CD4-positive, alpha-beta T cell treated with Interleukin-6 at 100 ng/mL for 8 hours (primary cell): ENCODE data around the gene SPACA1.
"Not testable (repeated sequence)": the region's sequence is repeated elsewhere in the genome, so short reads cannot be mapped to it uniquely, and the experiment has no call there.

Source experiments
- DNase-seq: peaks from one replicate; pipeline ENCODE4 v3.0.0-alpha.2; 2020; ENCODE audit warnings: mixed read lengths, low spot score

The SPACA1 gene, protein sequence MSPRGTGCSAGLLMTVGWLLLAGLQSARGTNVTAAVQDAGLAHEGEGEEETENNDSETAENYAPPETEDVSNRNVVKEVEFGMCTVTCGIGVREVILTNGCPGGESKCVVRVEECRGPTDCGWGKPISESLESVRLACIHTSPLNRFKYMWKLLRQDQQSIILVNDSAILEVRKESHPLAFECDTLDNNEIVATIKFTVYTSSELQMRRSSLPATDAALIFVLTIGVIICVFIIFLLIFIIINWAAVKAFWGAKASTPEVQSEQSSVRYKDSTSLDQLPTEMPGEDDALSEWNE

DNA sequence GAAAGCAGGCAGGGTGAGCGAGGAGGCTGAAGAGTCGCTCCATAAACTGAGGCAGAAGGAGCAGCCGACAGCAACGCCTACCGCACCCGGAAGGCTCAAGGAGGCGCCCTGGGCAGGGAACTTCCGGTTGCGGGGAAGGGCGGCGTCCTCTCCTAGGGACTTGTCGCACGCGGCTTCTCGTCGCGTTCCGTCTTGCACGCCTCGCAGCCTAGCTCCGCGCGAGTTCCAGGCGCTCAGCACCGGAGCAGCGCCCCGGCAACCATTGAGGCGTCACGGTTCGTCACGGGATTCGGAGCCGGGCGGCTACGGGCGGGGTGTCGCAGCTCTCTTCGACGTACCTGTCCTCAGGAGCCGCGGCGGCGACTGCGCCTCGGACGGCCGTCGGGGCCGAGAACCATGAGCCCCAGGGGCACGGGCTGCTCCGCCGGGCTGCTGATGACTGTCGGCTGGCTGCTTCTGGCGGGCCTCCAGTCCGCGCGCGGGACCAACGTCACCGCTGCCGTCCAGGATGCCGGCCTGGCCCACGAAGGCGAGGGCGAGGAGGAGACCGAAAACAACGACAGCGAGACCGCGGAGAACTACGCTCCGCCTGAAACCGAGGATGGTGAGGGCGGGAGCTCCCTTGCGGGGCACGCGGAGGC lies at the start of gene SPACA1:
TSS of gene SPACA1 (plus strand) at position 332 of the 641 bp plus-strand sequence. CDS start at position 397, 65 bp downstream.
- DNase-seq = no peak

DNA sequence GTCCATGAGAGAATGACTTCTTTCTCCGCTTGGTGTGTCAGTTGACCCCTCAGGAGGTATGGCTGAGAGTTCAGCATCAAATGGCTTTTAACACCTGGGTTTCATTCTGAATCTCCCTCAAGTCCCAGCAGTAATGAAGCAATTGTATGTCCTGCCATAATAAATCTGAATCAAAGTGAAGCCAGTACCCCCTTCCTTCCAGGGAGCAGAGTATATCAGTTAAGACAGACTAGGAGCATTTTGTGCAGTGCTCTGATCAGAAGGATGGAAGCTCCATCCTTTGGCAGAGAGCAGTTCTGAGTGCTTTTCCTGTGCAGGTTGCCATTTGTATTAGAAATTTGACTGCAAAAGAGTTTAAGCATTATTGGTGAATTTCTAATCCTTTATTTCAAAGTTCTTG lies 46.9 kb upstream of the SPACA1 start:
- no peak for DNase-seq

DNA sequence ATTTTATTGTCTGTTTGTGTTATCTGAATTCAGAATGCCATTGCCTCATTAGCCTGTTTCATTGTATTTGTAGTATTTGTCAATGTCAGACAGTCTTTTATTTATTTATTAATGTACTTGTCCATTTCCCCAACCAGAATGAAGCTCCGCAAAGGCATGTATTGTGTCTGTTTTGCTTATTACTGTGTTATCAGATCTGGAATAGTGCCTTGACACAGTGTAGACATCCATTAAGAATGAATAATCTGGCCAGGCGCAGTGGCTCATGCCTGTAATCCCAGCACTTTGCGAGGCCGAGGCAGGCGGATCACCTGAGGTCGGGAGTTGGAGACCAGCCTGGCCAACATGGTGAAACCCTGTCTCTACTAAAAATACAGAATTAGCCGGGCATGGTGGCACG lies 46.4 kb upstream of the SPACA1 start:
- not testable (repeated sequence) for DNase-seq

DNA sequence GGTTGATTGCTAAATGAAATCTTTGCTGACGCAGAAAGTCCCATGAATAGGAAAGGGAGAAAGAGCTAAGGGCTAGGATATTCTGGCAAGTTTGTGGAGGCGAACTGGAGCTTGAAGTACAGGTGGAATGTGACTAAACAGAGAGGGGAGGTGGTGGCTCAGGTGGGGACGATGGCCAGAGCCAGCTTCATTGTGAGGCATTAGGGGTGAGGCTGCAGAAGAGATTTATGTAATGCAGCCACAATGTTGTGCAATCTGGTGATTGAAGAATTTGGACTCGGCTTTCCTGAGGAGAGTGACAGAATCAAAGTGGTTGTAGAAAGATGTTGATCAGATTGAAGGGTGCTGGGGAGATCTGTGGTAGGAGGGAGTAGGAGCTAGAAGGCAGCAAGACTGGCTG lies 42.9 kb upstream of the SPACA1 start:
- DNase-seq = no peak

DNA sequence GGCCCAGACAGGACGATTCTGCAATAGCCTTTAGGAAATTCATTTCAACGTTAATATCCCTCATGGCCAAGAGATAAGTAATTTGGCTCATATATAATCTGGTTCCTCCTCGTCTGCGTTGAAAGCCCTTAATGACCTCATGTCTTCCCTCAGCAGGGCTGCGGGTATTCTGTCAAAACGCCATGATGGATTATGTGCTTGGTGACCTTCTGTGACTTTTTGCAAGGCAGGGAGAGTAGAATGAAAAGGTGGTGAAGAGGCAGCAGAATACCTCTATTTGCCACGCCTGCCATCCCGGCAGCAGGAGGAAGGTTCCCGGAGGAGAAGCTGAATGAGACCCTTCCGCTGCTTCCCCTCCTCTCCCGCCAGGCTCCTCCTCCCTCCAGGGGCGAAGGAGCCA lies 41.1 kb upstream of the SPACA1 start:
- DNase-seq = no peak

DNA sequence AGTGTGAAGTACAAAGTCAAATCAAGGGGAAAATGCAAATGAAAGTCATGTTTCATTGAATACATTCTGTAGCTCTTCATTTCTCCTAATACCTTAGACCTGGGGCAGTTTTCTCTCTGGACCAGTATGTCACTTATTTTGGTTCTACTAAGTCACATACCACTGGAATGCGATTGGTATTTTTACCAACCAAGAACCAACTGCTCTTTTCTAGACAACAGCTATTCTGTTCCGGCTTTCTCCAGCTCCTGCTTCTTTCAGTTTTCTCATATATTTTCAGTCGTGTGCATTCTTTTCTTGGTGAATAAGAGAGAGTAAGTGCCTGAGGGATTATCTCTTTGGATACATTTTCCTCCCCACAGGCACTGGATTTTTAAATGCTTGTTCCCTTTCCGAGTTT lies 39.2 kb upstream of the SPACA1 start:
- DNase-seq = no peak

DNA sequence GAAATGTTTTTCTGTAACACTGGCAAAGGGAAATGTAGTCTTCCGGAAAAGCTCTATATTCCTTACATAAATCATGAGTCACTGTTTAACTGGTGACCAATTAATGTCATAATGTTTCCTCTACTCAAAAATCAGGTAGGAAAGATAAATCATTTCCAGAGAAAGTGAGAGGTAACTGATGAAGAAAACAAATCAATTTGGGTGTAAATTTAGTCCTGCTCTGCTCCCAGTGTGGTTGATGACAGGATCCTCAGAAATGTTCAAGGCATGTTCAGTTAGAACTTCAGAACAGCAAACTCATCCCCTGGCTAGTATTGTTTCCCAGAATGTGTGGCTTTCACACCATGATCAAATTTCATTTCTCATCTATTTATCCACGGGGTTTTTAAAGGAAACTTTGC lies 38.8 kb upstream of the SPACA1 start:
- DNase-seq = no peak

DNA sequence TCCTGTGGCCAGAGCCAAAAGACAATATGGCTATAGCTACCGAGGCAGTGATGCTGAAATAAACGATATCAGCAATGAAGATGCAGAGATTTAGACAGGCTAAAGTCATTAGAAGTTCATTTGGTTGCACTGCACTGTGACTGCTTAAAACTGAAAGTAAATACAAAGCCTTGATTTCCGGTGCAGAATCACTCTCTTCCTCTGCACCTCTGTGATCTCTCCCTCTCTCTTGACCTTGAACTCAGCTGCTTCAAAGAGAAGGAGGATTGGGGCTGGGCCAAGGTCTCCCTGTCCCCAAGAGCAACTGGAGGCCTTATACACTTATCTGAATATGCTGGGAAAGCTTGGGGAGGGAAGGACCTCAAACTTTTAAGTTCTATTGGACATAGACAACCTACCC lies 34.6 kb upstream of the SPACA1 start:
- peak; percentile 41 for DNase-seq

DNA sequence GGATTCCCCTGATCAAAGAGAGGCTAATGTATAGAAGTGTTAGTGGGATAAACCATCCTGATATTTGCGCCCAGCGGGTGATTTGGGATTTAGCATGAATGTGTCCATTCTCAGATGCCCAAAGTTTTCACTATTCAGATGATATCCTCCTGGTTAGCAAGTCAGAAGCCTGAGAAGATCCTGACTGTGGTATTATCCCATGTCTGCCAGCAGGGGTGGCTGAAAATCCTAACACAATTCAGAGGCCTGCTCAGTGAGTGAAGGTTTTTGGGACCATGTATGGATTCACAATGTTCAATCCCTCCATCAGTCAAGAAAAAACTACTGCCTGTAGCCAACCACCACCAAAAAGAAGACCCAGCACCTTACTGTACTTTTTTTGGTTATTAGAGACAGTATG lies 34.1 kb upstream of the SPACA1 start:
- DNase-seq = no peak

DNA sequence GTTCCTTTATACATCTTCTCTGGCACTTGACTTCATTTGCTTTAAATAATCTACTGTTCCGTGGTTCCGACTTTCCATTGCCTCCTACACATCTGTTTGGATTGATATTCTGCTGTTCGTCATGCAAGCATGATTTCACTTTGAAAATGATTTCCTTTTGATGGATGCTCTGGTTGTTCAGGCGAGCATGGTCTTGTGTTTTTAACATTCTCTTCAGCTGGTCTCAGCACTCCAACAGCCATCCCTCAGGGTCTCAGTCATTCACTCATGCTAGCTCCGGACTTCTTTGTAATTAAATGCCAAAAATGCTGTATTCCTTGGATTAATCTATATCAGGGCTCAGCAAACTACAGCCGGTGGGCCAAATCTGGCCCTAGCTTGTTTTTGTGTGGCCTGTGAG lies 27.2 kb upstream of the SPACA1 start:
- DNase-seq = no peak

DNA sequence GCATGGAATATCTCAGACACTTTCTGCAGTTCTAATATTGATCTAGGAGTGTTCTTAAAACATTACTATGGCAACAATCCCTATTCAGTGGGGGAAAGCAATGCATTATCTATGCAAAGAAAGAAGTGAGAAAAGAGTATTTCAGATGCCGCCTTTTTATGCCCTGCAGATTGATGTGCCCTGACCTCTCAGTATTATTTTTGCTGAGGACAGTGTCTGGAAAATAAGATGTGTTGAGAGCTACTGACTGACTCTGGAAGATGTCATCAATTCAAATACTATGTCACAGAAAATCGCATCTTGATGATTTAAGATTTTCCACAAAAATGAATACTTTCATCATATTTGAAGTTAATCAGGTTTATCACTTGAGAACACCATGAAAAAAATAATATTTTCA lies 22.9 kb upstream of the SPACA1 start:
- no peak for DNase-seq

DNA sequence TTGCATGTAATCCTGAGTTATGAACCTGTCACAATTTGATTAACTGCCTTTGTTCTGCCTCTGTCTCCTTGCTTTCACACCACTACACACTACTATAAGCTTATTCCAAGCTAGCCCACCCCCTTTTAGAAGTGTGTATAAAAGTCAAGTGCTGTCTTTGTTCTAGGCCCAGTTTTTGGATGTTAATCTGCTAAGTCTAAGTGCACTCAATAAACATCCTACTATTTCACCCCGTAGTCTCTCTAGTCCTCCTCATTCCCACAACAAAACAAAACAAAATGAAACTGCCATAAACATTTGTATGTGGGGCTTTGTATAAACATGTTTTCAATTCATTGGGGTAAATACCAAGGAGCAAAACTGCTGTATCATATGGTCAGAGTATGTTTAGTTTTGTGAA lies 16.1 kb upstream of the SPACA1 start:
- no peak for DNase-seq

DNA sequence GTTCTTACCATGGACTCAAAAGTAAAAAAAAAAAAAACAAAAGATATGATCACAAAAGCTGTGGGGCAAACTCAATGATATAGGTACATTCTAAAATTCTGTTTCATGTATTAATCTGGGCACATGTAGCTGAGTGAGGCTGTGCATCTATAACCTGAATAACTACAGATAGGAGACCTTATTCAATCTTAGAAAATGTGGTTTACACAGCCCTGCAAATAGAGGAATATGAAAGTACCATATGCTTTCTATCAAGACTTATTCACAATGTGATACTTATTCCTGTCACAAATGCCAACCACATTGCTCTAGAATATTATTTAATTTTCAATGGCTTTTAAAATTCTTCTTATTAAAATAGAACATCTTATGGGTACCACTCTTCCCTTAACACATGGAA lies 3.1 kb upstream of the SPACA1 start:
- no peak for DNase-seq

DNA sequence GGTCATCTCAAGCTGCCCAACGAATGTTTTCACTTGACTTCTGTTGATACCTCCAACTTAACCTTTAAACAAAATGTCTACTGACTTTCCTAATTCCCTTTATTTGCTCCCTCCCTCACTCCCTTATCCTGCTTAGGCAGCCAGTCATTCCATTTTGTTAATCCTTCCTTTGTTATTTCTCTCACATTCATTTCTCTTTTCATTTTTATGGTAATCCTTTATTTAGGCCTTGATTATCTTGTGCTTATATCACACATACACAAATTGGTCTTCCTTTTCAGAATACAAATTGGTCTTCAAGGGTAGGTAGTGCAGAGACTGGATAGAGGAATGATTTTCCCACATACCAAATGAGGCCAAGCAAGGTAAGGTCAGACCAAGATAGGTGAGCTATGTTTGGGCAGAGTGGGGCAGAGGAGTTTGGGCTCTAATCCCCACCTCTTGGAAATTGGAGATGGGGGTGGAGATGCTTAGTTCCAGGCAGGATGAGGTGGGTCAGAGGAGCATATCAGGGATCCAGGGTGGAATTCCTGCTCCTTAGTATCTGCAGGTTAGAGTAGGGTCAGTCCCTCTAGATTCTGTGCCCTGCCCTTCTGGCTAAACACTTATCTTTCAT lies 2.0 kb upstream of the SPACA1 start:
- no peak for DNase-seq

DNA sequence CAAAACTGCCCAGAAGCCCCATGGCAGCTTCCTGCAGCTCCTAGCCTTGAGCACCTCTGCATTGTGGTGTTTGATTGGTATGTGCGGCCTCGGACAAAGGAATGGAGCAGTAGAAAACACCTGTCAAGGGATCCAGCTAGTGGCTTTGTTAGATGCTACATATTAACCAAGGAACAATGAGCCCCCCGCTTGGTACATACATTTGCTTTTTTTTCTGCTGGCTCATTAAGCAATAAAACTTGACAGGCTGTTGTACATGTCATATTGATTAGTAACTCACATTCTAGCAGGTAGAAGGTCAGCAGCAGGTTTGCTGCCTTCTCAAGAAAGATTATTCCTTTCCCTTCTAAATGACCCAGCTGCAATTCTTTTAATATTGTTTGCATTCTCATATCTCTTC lies 937 bp downstream of the SPACA1 start:
- DNase-seq = no peak

DNA sequence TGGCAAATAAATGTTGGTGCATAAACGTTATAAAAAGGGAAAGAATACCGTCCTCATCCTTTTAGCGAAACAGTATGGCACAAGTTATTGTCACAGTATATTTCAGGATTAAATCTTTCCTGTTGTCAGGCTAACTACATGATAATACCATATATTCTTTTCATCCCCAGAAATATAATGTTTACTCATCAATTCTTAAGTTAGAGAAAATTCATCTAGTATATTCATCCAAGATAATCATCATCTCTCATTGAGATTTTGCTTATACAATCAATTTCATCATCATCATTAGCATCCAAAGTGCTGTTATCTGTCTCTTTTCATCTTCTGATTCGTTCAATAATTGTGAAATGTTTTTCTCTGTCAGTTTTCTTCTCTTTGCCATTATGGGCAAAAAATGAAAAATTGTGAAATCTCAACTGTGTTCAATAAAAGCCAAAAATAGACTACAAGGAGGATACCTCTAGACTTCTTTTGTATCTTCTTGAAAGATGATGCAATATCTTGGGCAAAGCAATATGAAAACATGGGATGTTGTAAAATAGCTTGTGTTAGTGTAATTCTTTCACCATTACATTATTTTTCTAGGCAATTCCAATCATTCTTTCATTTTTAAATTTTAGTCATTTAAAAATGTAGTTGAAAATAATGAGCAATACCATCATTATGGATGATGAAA lies 2.6 kb downstream of the SPACA1 start:
- no peak for DNase-seq

DNA sequence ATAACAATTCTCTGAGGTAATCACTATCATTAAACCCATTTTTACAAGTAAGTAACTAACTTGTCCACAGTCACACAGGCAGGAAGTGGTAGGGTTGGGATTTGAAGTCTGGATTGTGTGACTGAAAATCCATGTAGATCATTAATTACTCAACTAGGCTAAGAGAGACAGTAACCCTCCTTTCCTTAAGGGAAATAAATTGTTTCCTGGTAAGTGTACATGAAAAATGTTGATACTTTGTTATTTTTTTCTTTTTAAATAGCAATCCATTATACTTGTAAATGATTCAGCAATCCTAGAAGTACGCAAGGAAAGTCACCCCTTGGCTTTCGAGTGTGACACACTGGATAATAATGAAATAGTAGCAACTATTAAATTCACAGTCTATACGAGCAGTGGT lies 11.6 kb downstream of the SPACA1 start:
- DNase-seq = no peak

DNA sequence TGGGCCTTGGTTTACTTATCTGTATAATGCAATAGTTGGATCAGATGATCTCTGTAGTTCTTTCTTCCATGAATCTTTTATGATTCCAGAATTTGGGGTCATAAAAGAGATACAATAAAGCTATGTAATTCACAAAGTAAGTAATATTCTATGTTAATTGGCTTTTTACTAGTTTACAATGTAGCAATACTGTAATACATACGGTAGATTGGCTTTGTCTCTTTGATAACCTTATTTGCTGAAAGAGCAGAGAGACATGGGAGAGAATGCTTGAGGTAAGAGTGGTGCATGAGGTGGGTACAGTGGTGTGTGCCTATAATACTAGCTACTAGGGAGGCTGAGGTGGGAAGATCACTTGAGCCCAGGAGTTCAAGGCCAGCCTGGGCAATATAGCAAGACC lies 14.7 kb downstream of the SPACA1 start:
- no peak for DNase-seq

DNA sequence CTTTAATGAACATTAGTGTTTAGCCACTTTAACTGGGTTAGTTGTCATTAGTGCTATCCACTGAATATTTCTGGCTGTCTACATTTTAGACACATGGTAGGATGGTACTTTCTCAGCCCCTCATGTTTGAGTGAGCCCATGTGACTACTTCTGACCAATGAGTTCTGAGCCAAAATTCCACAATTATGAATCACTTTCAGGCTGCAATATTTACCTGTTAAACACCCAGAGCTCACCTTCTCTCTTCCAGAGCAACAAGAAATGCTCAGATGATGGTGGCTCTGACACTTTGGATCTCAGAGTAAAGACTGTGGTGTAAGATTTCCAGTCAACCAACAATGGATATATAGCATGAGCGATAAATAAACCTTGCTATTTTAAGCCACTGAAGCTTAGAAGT lies 24.8 kb downstream of the SPACA1 start:
- DNase-seq = no peak

DNA sequence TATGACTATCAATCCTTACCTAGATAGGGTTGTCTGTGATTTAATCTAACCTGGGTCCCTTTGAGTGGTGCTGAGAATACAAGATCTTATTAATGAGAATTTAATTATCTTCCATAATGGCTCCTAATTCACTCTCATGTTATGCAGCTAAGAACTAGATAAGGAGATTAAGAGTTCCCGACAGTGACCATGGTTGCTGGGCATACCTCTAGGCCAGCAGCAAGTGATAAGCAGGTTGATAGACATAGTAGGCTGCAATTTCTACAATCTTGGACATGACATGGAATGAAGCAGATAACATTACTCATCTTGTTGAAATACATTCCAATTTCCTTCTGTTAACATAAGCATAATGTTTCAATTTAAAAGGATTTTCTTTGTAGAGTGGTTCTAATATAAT lies 27.1 kb downstream of the SPACA1 start:
- no peak for DNase-seq

DNA sequence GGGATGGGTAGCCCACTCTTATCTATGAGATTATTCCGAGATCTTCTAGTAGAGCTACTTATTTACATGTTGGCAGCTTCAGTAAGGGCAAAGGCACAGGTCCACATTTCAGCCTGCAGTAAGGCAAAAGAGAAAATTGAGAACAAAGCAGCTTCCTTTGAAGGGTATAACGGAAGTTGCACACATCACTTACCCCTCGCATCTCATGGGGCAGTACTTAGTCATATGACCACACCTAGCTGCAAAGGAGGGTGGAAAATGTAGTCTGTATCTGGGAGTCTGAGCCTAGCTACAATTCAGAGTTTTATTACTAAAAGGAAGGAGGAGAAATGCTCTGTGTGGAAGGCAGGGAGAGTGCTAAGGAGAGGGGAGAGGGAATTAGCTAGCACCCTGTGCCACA lies 29.7 kb downstream of the SPACA1 start:
- DNase-seq = no peak

DNA sequence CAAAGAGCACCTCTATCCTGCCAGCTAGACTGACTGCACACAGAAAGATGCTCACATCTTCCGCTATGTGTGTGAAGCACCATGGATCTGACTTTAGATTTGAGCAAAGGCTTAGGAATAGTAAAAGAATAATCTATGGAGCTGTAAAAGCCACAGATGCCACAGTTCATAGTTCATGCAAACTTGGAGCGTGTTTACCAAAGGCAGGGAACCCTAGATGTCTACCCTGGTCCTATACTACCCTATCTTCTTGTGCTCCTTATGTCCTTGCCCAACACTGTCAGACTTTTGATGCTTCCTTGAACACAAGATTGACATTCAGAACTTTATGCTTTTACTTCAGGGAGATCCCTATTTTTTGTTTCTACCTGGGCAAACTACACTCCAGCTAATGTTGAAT lies 39.2 kb downstream of the SPACA1 start:
- no peak for DNase-seq

DNA sequence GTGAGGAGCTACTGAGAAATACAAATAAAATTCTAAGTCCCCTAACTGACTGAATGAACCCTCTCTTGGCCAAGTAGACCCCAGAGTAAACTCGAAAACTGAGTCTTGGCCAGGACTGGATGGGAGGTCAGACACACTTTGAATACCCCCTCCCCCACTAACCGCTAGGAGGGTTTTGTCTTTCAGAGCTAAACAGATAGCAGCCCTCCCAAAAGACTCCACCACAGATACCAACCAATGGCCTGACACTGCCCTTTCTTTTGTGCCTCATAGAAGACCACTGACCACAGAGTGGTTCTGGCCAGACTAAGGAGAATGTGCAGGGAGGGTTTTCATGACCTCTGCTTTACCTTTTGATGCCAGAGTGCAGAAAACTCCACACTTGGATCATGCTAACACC lies 42.1 kb downstream of the SPACA1 start:
- DNase-seq = no peak
